ENCODE results near the gene EXTL2. TPM values are rescaled to one million over a fixed set of nuclear protein-coding genes. Genes with fewer than 3 reads are reported as not detected.
"Not testable (repeated sequence)": the region's sequence is repeated elsewhere in the genome, so short reads cannot be mapped to it uniquely, and the experiment has no call there.

The EXTL2 gene
- total RNA-seq, 2 experiments from 2014 or later, result 3.1 to 3.3 TPM

DNA sequence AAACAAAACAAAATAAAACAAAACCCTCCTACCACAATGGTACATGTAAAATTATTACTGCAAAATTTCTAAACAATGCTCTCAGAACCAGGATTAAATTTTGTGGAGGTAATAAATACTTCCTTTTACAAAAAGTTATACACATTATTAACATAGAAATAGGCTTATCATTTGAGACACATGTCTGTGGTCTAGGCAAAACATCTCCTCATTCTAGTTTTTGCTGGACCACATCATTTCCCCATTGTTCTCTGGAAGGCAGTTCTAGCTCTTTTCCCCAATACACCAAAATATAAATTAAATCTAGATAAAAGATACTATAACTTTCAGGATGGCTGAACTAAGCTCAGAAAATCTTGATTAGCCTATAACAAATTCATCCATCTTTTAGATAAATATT is 18.4 kb downstream of the EXTL2 start:
- H3K27ac Mint-ChIP-seq, result no peak overlapping the region
- CTCF ChIA-PET, result interaction anchor here (0.6 kb wide), 1 partner anchor 1723 kb away, joined by 6 read pairs; no protein-coding TSS in a partner anchor
- H3K4me1 Mint-ChIP-seq (ENCODE audit: low read depth), result no peaks in the 10 kb centered on the region
- no peaks in the 10 kb centered on the region for H3K27me3 Mint-ChIP-seq (ENCODE audit: low read depth)
- no peak for DNase-seq
- intact Hi-C loops (cut with micrococcal nuclease), result no loop called here
- H3K9me3 Mint-ChIP-seq, result no peaks in the 10 kb centered on the region
- H3K4me3 Mint-ChIP-seq, result no peak overlapping the region
- H3K36me3 Mint-ChIP-seq (ENCODE audit: low read depth), result no peaks in the 10 kb centered on the region

DNA sequence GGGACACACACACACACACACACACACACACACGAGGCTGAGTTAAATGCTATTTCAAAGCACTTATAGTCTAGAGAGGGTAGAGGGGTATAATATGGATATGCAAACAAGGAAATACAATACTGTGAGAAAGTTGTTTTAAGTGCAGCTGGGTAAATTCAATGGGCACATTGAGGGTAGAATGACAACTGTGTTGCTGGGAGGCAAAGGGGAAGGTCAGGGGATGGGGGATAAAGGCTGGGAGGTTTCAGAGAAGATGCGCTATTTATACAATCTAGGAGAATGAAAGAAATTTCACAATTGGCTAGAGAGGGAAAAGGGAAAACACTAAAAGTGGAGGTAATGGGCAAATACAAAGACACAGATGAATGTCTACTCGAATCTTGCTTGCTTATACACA is 19.4 kb downstream of the EXTL2 start:
- no peak overlapping the region for H3K27ac Mint-ChIP-seq
- intact Hi-C loops (cut with micrococcal nuclease), result no loop called here
- no peak overlapping the region for H3K4me3 Mint-ChIP-seq
- H3K36me3 Mint-ChIP-seq (ENCODE audit: low read depth), result no peaks in the 10 kb centered on the region
- CTCF ChIA-PET, result no interaction called here
- no peaks in the 10 kb centered on the region for H3K9me3 Mint-ChIP-seq
- peaks cover 1% of the 10 kb centered on the region for H3K4me1 Mint-ChIP-seq (ENCODE audit: low read depth)
- no peak for DNase-seq
- no peaks in the 10 kb centered on the region for H3K27me3 Mint-ChIP-seq (ENCODE audit: low read depth)

- Mint-ChIP-seq H3K9me3 (no peaks in the 10 kb centered on the region), H3K27me3 (ENCODE audit: low read depth) (no peaks in the 10 kb centered on the region), H3K4me1 (ENCODE audit: low read depth) (peaks cover 2% of the 10 kb centered on the region), H3K27ac (no peak overlapping the region), H3K4me3 (no peak overlapping the region), H3K36me3 (ENCODE audit: low read depth) (no peaks in the 10 kb centered on the region)
- no peak for DNase-seq
- intact Hi-C loops (cut with micrococcal nuclease), result no loop called here
- CTCF ChIA-PET, result interaction anchor here (0.6 kb wide), 1 partner anchor 145 kb away, joined by 3 read pairs; no protein-coding TSS in a partner anchor
These were observed 20.2 kb downstream of the EXTL2 start for GRCh38 chr1:100874433-100874832.

DNA sequence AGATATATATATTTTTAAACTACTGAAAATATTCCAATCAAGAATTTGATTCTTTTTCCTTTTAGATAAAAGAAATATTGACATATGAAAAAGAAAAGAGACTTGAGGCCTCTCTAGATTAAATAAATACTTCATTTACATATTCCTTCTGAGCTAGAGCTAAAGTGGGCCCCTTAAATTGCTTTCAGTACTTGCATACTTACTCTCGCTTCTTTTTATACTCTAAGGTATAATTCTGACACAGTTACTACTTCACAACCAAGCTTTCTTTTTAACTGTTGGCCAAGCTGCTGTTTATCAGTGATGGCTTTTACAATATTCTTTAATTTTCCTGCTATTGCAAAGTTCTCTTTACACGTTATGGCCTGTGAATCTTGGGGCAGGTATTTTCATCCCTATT is 24.6 kb downstream of the EXTL2 start:
- Mint-ChIP-seq H3K4me1 (ENCODE audit: low read depth) (peaks cover 2% of the 10 kb centered on the region), H3K36me3 (ENCODE audit: low read depth) (no peaks in the 10 kb centered on the region), H3K27me3 (ENCODE audit: low read depth) (no peaks in the 10 kb centered on the region), H3K4me3 (no peak overlapping the region), H3K27ac (no peak overlapping the region), H3K9me3 (no peaks in the 10 kb centered on the region)
- CTCF ChIA-PET, result interaction anchor here (0.6 to 4.8 kb wide), 6 partner anchors 10 to 413 kb away, joined by 4 to 85 read pairs (median 18); no protein-coding TSS in a partner anchor
- DNase-seq, result no peak
- intact Hi-C loops (cut with micrococcal nuclease), result loop anchor here (2.0 to 5.0 kb wide), 2 partner anchors 327 to 593 kb away; no protein-coding TSS in a partner anchor

DNA sequence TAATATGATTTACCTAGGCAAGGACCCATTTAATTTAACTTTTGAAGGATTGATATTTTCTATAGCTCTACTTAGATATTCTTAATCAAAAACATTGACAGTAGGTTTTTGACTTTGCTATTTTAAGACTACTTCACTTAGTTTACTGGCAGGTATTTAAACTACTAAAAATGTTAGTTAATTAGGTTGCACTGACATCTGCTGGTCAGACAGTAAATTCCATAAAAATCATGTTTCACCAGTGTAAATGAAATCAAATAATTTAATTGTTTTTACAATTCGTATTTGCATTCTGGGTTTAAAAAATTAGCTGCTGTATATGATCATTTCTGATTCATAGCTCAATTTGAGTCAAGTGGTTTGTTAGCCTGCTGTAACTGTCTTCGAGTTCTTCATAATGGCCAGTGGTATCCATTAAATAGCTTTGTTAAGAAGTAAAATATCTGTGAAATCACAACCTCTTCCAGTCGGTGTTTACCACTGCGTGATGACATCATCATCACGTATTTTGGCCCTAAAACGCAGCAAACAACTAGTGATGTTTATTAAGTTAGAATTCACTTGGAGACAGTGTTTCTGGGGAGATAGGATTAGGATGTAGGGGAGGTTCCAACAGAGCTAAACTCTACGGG is 26.2 kb downstream of the EXTL2 start:
- H3K27ac Mint-ChIP-seq, result no peak overlapping the region
- CTCF ChIA-PET, result interaction anchor here (0.6 to 4.8 kb wide), 38 partner anchors 10 to 1770 kb away, joined by 3 to 85 read pairs (median 3); partner anchors contain the start of gene EXTL2
- H3K4me1 Mint-ChIP-seq (ENCODE audit: low read depth), result peaks cover 2% of the 10 kb centered on the region
- intact Hi-C loops (cut with micrococcal nuclease), result loop anchor here (1.0 to 5.0 kb wide), 7 partner anchors 33 to 1688 kb away; no protein-coding TSS in a partner anchor
- H3K9me3 Mint-ChIP-seq, result no peaks in the 10 kb centered on the region
- no peak for DNase-seq
- H3K27me3 Mint-ChIP-seq (ENCODE audit: low read depth), result no peaks in the 10 kb centered on the region
- H3K36me3 Mint-ChIP-seq (ENCODE audit: low read depth), result no peaks in the 10 kb centered on the region
- H3K4me3 Mint-ChIP-seq, result no peak overlapping the region

DNA sequence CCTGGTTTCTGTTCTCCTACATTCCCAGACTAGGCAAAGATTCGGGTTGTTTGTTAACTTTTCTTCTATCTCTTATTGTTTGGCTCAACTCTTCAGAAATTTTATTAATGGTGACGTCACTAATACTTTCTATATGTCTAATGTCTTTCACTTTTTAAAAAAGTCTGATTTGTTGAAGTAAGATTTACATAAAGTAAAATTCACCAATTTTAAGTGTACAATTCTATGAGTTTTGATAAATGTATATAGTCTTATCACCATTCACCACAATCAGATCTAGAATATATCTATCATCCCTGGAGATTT is 27.8 kb downstream of the EXTL2 start:
- H3K4me1 Mint-ChIP-seq (ENCODE audit: low read depth), result peaks cover 2% of the 10 kb centered on the region
- H3K27me3 Mint-ChIP-seq (ENCODE audit: low read depth), result no peaks in the 10 kb centered on the region
- CTCF ChIA-PET, result interaction anchor here (0.6 to 4.8 kb wide), 7 partner anchors 61 to 908 kb away, joined by 3 to 85 read pairs (median 4); no protein-coding TSS in a partner anchor
- no peak overlapping the region for H3K4me3 Mint-ChIP-seq
- H3K27ac Mint-ChIP-seq, result no peak overlapping the region
- no peak for DNase-seq
- intact Hi-C loops (cut with micrococcal nuclease), result loop anchor here (5.0 kb wide), 1 partner anchor 590 kb away; no protein-coding TSS in a partner anchor
- H3K36me3 Mint-ChIP-seq (ENCODE audit: low read depth), result no peaks in the 10 kb centered on the region
- H3K9me3 Mint-ChIP-seq, result no peaks in the 10 kb centered on the region

GRCh38 chr1:100866041-100866900 is 28.4 kb downstream of the EXTL2 start:
- intact Hi-C loops (cut with micrococcal nuclease), result loop anchor here (5.0 kb wide), 1 partner anchor 589 kb away; no protein-coding TSS in a partner anchor
- Mint-ChIP-seq H3K36me3 (ENCODE audit: low read depth) (no peaks in the 10 kb centered on the region), H3K4me3 (no peak overlapping the region), H3K4me1 (ENCODE audit: low read depth) (peaks cover 2% of the 10 kb centered on the region), H3K27me3 (ENCODE audit: low read depth) (no peaks in the 10 kb centered on the region), H3K27ac (no peak overlapping the region), H3K9me3 (no peaks in the 10 kb centered on the region)
- CTCF ChIA-PET, result interaction anchor here (0.6 to 4.8 kb wide), 5 partner anchors 60 to 908 kb away, joined by 3 to 85 read pairs (median 3); no protein-coding TSS in a partner anchor
- DNase-seq, result no peak

GRCh38 chr1:100862591-100862990 is 32.1 kb downstream of the EXTL2 start:
- Mint-ChIP-seq H3K27ac (no peak overlapping the region), H3K36me3 (ENCODE audit: low read depth) (no peaks in the 10 kb centered on the region), H3K4me3 (no peak overlapping the region), H3K27me3 (ENCODE audit: low read depth) (peaks cover 2% of the 10 kb centered on the region), H3K4me1 (ENCODE audit: low read depth) (no peaks in the 10 kb centered on the region), H3K9me3 (no peaks in the 10 kb centered on the region)
- CTCF ChIA-PET, result interaction anchor here (0.5 kb wide), 1 partner anchor 284 kb away, joined by 3 read pairs; no protein-coding TSS in a partner anchor
- intact Hi-C loops (cut with micrococcal nuclease), result no loop called here
- no peak for DNase-seq

- DNase-seq, result no peak
- intact Hi-C loops (cut with micrococcal nuclease), result no loop called here
- Mint-ChIP-seq H3K27ac (no peak overlapping the region), H3K9me3 (no peaks in the 10 kb centered on the region), H3K27me3 (ENCODE audit: low read depth) (peaks cover 2% of the 10 kb centered on the region), H3K4me3 (no peak overlapping the region), H3K4me1 (ENCODE audit: low read depth) (no peaks in the 10 kb centered on the region), H3K36me3 (ENCODE audit: low read depth) (no peaks in the 10 kb centered on the region)
- CTCF ChIA-PET, result no interaction called here
These were observed 33.3 kb downstream of the EXTL2 start for GRCh38 chr1:100861379-100861778.

DNA sequence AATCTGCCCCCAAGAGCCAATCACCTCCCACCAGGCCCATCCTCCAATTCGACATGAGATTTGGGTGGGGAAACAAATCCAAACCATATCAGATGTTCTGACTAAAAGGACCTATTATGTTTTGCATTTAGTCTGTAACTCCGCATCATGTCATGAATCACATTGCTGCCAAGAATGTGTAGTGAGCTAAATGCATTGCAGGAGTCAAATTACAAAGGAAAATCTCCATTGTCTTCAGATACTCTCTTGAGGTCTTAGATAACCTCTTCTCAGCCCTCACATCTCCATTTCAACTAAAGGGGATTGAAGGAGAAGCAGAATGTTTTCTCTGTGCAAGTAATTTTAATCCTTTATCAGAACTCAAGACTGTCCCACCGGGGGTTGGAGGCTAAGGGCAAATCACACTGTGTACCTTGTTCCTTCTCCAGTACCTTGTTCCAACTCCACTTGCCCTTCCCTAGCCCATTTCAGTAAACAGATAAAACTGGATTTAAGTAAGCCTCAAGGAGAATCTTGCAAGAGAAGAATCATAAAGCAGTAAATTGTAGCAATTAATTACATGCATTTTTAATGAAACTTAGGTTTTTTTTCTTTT is 34.1 kb downstream of the EXTL2 start:
- H3K4me1 Mint-ChIP-seq (ENCODE audit: low read depth), result no peaks in the 10 kb centered on the region
- DNase-seq, result no peak
- H3K27me3 Mint-ChIP-seq (ENCODE audit: low read depth), result peaks cover 2% of the 10 kb centered on the region
- H3K9me3 Mint-ChIP-seq, result no peaks in the 10 kb centered on the region
- CTCF ChIA-PET, result no interaction called here
- intact Hi-C loops (cut with micrococcal nuclease), result no loop called here
- no peak overlapping the region for H3K27ac Mint-ChIP-seq
- H3K36me3 Mint-ChIP-seq (ENCODE audit: low read depth), result no peaks in the 10 kb centered on the region
- H3K4me3 Mint-ChIP-seq, result no peak overlapping the region

GRCh38 chr1:100855116-100855515 is 39.5 kb downstream of the EXTL2 start:
- H3K9me3 Mint-ChIP-seq; H3K4me3 Mint-ChIP-seq; H3K27me3 Mint-ChIP-seq (ENCODE audit: low read depth); H3K27ac Mint-ChIP-seq; intact Hi-C loops (cut with micrococcal nuclease); DNase-seq; H3K4me1 Mint-ChIP-seq (ENCODE audit: low read depth); H3K36me3 Mint-ChIP-seq (ENCODE audit: low read depth): not testable (repeated sequence)
- CTCF ChIA-PET, result interaction anchor here (1.0 to 1.1 kb wide), 2 partner anchors 14 to 400 kb away, joined by 4 to 7 read pairs; no protein-coding TSS in a partner anchor

DNA sequence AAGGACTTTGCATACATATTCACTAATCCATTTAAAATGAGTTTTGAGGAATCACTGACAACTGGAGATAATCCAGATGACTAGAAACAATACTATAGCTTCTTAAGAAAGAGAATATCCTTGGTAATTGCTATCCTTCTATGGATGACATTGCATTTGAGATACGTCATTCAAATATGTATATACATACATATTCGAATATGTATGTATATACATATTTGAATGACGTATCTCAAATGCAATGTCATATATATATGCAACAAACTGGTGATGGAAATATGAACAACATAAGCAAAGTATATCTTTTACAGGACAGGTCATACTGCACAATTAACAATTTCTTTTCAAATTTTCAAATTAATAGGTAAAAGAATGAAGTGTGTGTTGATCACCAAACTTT is 41.7 kb downstream of the EXTL2 start:
- Mint-ChIP-seq H3K27ac (no peak overlapping the region), H3K36me3 (ENCODE audit: low read depth) (no peaks in the 10 kb centered on the region), H3K4me3 (no peak overlapping the region), H3K27me3 (ENCODE audit: low read depth) (peaks cover 2% of the 10 kb centered on the region), H3K4me1 (ENCODE audit: low read depth) (no peaks in the 10 kb centered on the region), H3K9me3 (no peaks in the 10 kb centered on the region)
- CTCF ChIA-PET, result no interaction called here
- DNase-seq, result no peak
- intact Hi-C loops (cut with micrococcal nuclease), result no loop called here
